ENCODE data around the gene DCAF6.

The DCAF6 gene

GRCh38 chr1:168090395-168090794, 153.9 kb downstream of the DCAF6 start:
- CTCF ChIA-PET, result no interaction called here
- POLR2A ChIA-PET (ENCODE audit: low non-redundant PET), result no interaction called here
- H3K27ac ChIP-seq, result no peak overlapping the region
- no peak for TF ChIP-seq CTCF (conservative IDR thresholded peaks at IDR 0.05; ENCODE audit: low read depth)
- no peak for DNase-seq (ENCODE audit: low spot score)

GRCh38 chr1:168091063-168091462, 154.6 kb downstream of the DCAF6 start:
- CTCF ChIA-PET, result no interaction called here
- H3K27ac ChIP-seq, result no peak overlapping the region
- no peak for TF ChIP-seq CTCF (conservative IDR thresholded peaks at IDR 0.05; ENCODE audit: low read depth)
- DNase-seq (ENCODE audit: low spot score), result no peak
- POLR2A ChIA-PET (ENCODE audit: low non-redundant PET), result no interaction called here

GRCh38 chr1:168091720-168092550, 155.5 kb downstream of the DCAF6 start:
- no peak for TF ChIP-seq CTCF (conservative IDR thresholded peaks at IDR 0.05; ENCODE audit: low read depth)
- ChIA-PET POLR2A (ENCODE audit: low non-redundant PET) (no interaction called here), CTCF (interaction anchor here (1.2 kb wide), 1 partner anchor 10 kb away, joined by 3 read pairs; no protein-coding TSS in a partner anchor)
- DNase-seq (ENCODE audit: low spot score), result no peak
- H3K27ac ChIP-seq, result peak overlapping the region; percentile 7; the same call in 1 of the 2 replicates

GRCh38 chr1:168092566-168093355, 156.3 kb downstream of the DCAF6 start:
- peak; percentile 19; the same call in 1 of the 2 replicates for TF ChIP-seq CTCF (conservative IDR thresholded peaks at IDR 0.05; ENCODE audit: low read depth)
- ChIA-PET CTCF (interaction anchor here (0.5 to 1.4 kb wide), 4 partner anchors 9 to 38 kb away, joined by 3 to 4 read pairs (median 4); no protein-coding TSS in a partner anchor), POLR2A (ENCODE audit: low non-redundant PET) (no interaction called here)
- peak overlapping the region; percentile 7; the same call in 1 of the 2 replicates for H3K27ac ChIP-seq
- no peak for DNase-seq (ENCODE audit: low spot score)

- TF ChIP-seq CTCF (conservative IDR thresholded peaks at IDR 0.05; ENCODE audit: low read depth), result no peak
- H3K27ac ChIP-seq, result no peak overlapping the region
- no peak for DNase-seq (ENCODE audit: low spot score)
- CTCF ChIA-PET, result interaction anchor here (1.4 kb wide), 1 partner anchor 8 kb away, joined by 3 read pairs; no protein-coding TSS in a partner anchor
- POLR2A ChIA-PET (ENCODE audit: low non-redundant PET), result no interaction called here
Measured at GRCh38 chr1:168093616-168094015, 157.1 kb downstream of the DCAF6 start.

GRCh38 chr1:168095476-168095875, 159.0 kb downstream of the DCAF6 start:
- DNase-seq (ENCODE audit: low spot score), result no peak
- POLR2A ChIA-PET (ENCODE audit: low non-redundant PET), result no interaction called here
- no peak overlapping the region for H3K27ac ChIP-seq
- no peak for TF ChIP-seq CTCF (conservative IDR thresholded peaks at IDR 0.05; ENCODE audit: low read depth)
- CTCF ChIA-PET, result interaction anchor here (0.6 to 0.9 kb wide), 3 partner anchors 10 to 495 kb away, joined by 4 to 5 read pairs (median 4); no protein-coding TSS in a partner anchor
